Sigmoid colon (tissue), 4 donors: ENCODE data around the gene AP3B1.

Experiments used
- EP300 ChIP-seq, 4 donors: sonication (generic); formaldehyde crosslinking; IDR thresholded peaks; one replicate each; pipeline ENCODE4 v1.6.1; 2017; ENCODE audit warnings: antibody characterized with exemption in 4 of 4
- POLR2A ChIP-seq, 2 donors: fragments of 450-650 bp; IDR thresholded peaks; one replicate each; pipeline ENCODE4 v1.6.1; 2016; ENCODE audit warnings: antibody characterized with exemption in 2 of 2, mild to moderate bottlenecking in 2 of 2, moderate library complexity in 2 of 2
- TF ChIP-seq, protein P1 (sequence below), 4 experiments: fragments of 450-650 bp in 3 of 4; fragments of 200-600 bp in 1 of 4; IDR thresholded peaks; one replicate each; pipeline ENCODE4 v1.5.1; 2016 to 2019; ENCODE audit warnings: antibody characterized with exemption in 4 of 4, mild to moderate bottlenecking in 3 of 4, moderate library complexity in 2 of 4

DNA sequence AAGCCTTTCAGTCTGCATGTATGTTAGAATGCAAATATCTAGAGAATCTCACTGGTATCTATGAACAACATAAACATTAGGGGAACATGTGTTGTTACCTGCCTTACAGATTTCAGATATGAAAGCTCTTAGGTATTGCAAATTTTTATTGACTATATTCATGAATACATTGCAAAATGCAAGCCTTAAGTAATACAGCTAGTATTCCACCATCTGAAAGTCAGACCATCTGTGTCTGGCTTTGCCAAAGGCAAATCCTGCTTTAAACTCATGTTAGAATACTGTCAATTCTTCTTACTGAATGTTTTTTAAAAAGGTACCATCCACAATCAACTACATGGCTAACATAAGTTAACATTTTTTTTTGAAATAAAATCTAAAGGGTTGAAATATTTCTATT is 215.6 kb downstream of the AP3B1 start:
- TF ChIP-seq POLR2A (IDR thresholded peaks at IDR 0.05): no peak
- TF ChIP-seq, protein P1, sequence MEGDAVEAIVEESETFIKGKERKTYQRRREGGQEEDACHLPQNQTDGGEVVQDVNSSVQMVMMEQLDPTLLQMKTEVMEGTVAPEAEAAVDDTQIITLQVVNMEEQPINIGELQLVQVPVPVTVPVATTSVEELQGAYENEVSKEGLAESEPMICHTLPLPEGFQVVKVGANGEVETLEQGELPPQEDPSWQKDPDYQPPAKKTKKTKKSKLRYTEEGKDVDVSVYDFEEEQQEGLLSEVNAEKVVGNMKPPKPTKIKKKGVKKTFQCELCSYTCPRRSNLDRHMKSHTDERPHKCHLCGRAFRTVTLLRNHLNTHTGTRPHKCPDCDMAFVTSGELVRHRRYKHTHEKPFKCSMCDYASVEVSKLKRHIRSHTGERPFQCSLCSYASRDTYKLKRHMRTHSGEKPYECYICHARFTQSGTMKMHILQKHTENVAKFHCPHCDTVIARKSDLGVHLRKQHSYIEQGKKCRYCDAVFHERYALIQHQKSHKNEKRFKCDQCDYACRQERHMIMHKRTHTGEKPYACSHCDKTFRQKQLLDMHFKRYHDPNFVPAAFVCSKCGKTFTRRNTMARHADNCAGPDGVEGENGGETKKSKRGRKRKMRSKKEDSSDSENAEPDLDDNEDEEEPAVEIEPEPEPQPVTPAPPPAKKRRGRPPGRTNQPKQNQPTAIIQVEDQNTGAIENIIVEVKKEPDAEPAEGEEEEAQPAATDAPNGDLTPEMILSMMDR (IDR thresholded peaks at IDR 0.05): no peak
- no peak for TF ChIP-seq EP300 (IDR thresholded peaks at IDR 0.05)
